B cell (primary cell): Measurements from ENCODE around the gene HOXD4.

Source experiments
- EZH2 ChIP-seq: IDR thresholded peaks from 2 replicates; pipeline ENCODE4 v1.6.1; 2012; ENCODE audit warnings: borderline replicate concordance, low read depth, mild to moderate bottlenecking, moderate library complexity, low read length; ENCODE audit not compliant: insufficient read depth, poor library complexity, severe bottlenecking
- TF ChIP-seq, protein P1 (sequence below): fragments of 200-600 bp; IDR thresholded peaks from one replicate; pipeline ENCODE4 v1.8.0; 2022; ENCODE audit warnings: antibody characterized with exemption, mild to moderate bottlenecking

DNA sequence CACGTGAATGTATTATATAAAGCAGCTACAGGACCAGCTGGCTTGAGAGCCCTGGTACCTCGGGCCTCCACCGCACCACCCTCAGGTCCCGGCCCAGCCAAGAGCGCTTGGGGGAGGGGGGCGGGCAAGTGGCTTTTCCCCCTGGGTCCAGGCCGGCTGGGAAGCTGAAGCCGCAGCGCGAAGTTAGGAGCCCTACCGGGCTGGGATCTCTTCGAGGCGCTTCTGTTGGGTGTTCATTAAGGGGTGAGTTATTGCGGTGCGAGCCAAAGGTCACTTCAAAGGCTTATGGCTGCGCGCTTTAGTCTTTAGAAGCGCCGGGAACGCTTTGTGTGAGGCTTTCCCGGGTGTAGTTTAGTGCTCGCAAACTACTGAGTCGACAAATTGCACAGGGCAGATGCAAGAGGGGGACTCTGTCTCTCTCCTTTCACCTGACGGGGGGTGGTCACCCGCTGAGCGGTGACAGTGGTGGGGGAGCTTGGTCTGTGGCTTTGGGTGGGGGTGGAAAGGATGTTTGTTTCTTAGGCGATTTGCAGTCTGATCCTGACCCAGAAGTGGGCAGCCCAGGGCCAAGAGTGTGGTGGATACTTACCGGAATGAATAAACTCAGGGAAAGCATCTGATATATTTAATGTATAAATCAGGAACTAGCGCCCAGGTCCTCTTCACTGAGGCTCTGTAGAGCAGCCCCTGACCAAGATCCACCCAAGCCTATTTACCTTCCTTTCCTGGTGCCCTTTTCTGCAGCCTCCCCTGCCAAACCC lies 11.7 kb downstream of the HOXD4 start:
- TF ChIP-seq, protein P1, sequence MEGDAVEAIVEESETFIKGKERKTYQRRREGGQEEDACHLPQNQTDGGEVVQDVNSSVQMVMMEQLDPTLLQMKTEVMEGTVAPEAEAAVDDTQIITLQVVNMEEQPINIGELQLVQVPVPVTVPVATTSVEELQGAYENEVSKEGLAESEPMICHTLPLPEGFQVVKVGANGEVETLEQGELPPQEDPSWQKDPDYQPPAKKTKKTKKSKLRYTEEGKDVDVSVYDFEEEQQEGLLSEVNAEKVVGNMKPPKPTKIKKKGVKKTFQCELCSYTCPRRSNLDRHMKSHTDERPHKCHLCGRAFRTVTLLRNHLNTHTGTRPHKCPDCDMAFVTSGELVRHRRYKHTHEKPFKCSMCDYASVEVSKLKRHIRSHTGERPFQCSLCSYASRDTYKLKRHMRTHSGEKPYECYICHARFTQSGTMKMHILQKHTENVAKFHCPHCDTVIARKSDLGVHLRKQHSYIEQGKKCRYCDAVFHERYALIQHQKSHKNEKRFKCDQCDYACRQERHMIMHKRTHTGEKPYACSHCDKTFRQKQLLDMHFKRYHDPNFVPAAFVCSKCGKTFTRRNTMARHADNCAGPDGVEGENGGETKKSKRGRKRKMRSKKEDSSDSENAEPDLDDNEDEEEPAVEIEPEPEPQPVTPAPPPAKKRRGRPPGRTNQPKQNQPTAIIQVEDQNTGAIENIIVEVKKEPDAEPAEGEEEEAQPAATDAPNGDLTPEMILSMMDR, result no peak
- TF ChIP-seq EZH2, result no peak
